CD14-positive monocyte (primary cell): ENCODE data around the gene TTC3. TPM values are rescaled to one million over a fixed set of nuclear protein-coding genes. Genes with fewer than 3 reads are reported as not detected.
"Not testable (repeated sequence)": the region's sequence is repeated elsewhere in the genome, so short reads cannot be mapped to it uniquely, and the experiment has no call there.

Source experiments
- DNase-seq, 3 donors: peaks; one replicate each; pipeline ENCODE4 v3.0.0-alpha.2; 2011 to 2022
- H2AFZ ChIP-seq: 2 replicates; pipeline ENCODE4 v1.6.0; 2012; ENCODE audit warnings: mild to moderate bottlenecking, low read depth, low read length, inconsistent platforms; ENCODE audit not compliant: insufficient read depth, poor library complexity, severe bottlenecking
- H3K27ac ChIP-seq, 2 donors: 1 replicate in 1 of 2; 2 replicates in 1 of 2; pipeline ENCODE4 v1.5.1; 2012 to 2013; ENCODE audit warnings: low read length in 2 of 2, control low read depth in 1 of 2, inconsistent platforms in 1 of 2, low read depth in 1 of 2, mild to moderate bottlenecking in 1 of 2
- H3K27me3 ChIP-seq, 2 donors: one replicate each; pipeline versions ENCODE4 v1.6.0 to v1.6.1; 2011 to 2013; ENCODE audit warnings: low read length in 2 of 2; ENCODE audit not compliant: control insufficient read depth in 2 of 2, insufficient read depth in 2 of 2
- H3K36me3 ChIP-seq, 2 donors: replicated peaks in 1 of 2; 1 replicate in 1 of 2; 2 replicates in 1 of 2; pipeline versions ENCODE4 v1.5.1 to v1.6.1; 2012 to 2013; ENCODE audit warnings: low read length in 2 of 2, control low read depth in 1 of 2, inconsistent platforms in 1 of 2, mild to moderate bottlenecking in 1 of 2; ENCODE audit not compliant: insufficient read depth in 2 of 2, control insufficient read depth in 1 of 2
- H3K4me1 ChIP-seq, 2 donors: 1 replicate in 1 of 2; 2 replicates in 1 of 2; pipeline versions ENCODE4 v1.5.1 to v1.6.1; 2012 to 2013; ENCODE audit warnings: low read length in 2 of 2, control low read depth in 1 of 2, inconsistent platforms in 1 of 2, mild to moderate bottlenecking in 1 of 2, moderate library complexity in 1 of 2; ENCODE audit not compliant: insufficient read depth in 2 of 2, control insufficient read depth in 1 of 2
- H3K4me2 ChIP-seq: replicated peaks from 2 replicates; pipeline ENCODE3; 2012; ENCODE audit warnings: low read length, moderate library complexity, mild to moderate bottlenecking; ENCODE audit not compliant: poor library complexity, severe bottlenecking; ENCODE audit errors: extremely low read depth
- H3K4me3 ChIP-seq, 3 experiments: fragments of 200-600 bp in 1 of 3; sonication (generic) in 1 of 3; replicated peaks in 1 of 3; 1 replicate in 2 of 3; 2 replicates in 1 of 3; pipeline ENCODE4 v1.5.1; 2011 to 2013; ENCODE audit warnings: low read length in 3 of 3, mild to moderate bottlenecking in 3 of 3, control low read depth in 2 of 3, low read depth in 2 of 3, inconsistent platforms in 1 of 3, moderate library complexity in 1 of 3
- H3K79me2 ChIP-seq: 2 replicates; pipeline ENCODE4 v1.6.0; 2012; ENCODE audit warnings: mild to moderate bottlenecking, control low read depth, inconsistent platforms, low read length, moderate library complexity; ENCODE audit not compliant: insufficient read depth
- H3K9ac ChIP-seq: 2 replicates; pipeline ENCODE4 v1.6.0; 2017; ENCODE audit warnings: low read length, mild to moderate bottlenecking; ENCODE audit not compliant: insufficient read depth, poor library complexity, severe bottlenecking
- H3K9me3 ChIP-seq, 2 donors: replicated peaks in 1 of 2; 1 replicate in 1 of 2; 2 replicates in 1 of 2; pipeline versions ENCODE4 v1.5.1 to v1.6.1; 2012 to 2013; ENCODE audit warnings: low read length in 2 of 2, control low read depth in 1 of 2; ENCODE audit not compliant: control insufficient read depth in 1 of 2, insufficient read depth in 1 of 2
- H4K20me1 ChIP-seq: 2 replicates; pipeline ENCODE4 v1.6.0; 2012; ENCODE audit warnings: mild to moderate bottlenecking, low read length, control low read depth, moderate library complexity; ENCODE audit not compliant: insufficient read depth
- H3K27ac Mint-ChIP-seq, 7 donors: one replicate each; pipeline ENCODE4 v1.8.0; 2020; ENCODE audit warnings: mild to moderate bottlenecking in 7 of 7, mixed read lengths in 7 of 7, moderate library complexity in 6 of 7, inconsistent platforms in 2 of 7
- H3K27me3 Mint-ChIP-seq, 3 donors: one replicate each; pipeline ENCODE4 v1.8.0; 2021 to 2022; ENCODE audit warnings: low read depth in 3 of 3, mild to moderate bottlenecking in 3 of 3, mixed read lengths in 3 of 3, moderate library complexity in 3 of 3, inconsistent platforms in 1 of 3
- H3K36me3 Mint-ChIP-seq, 2 donors: one replicate each; pipeline ENCODE4 v1.8.0; 2020; ENCODE audit warnings: mixed read lengths in 2 of 2, inconsistent platforms in 1 of 2, mild to moderate bottlenecking in 1 of 2
- H3K4me1 Mint-ChIP-seq: one replicate; pipeline ENCODE4 v1.8.0; 2020; ENCODE audit warnings: mild to moderate bottlenecking, mixed read lengths
- H3K4me3 Mint-ChIP-seq, 2 donors: one replicate each; pipeline ENCODE4 v1.8.0; 2020; ENCODE audit warnings: mild to moderate bottlenecking in 2 of 2, mixed read lengths in 2 of 2, moderate library complexity in 1 of 2
- H3K9me3 Mint-ChIP-seq, 7 donors: one replicate each; pipeline ENCODE4 v1.8.0; 2020 to 2022; ENCODE audit warnings: mixed read lengths in 7 of 7, mild to moderate bottlenecking in 6 of 7, moderate library complexity in 6 of 7, inconsistent platforms in 2 of 7
- CTCF ChIP-seq: fragments of 200-600 bp; IDR thresholded peaks from one replicate; pipeline ENCODE4 v1.8.0; 2022; ENCODE audit warnings: antibody characterized with exemption, mild to moderate bottlenecking
- WGBS: methylation state at CpG from one replicate; pipeline ENCODE4 v1.1.5; 2013; ENCODE audit warnings: missing lambda C conversion rate; ENCODE audit not compliant: insufficient coverage; 5-methylcytosine and 5-hydroxymethylcytosine counted together
- intact Hi-C, 2 donors: fragments of 100-400 bp; cut with micrococcal nuclease; formaldehyde crosslinking; loops; one replicate each; pipeline versions ENCODE4 v1.15.0 to v1.15.1; 2023
- polyA plus RNA-seq, 3 donors: library from polyadenylated mRNA; depleted of rRNA in 1 of 3; unstranded in 2 of 3; stranded (reverse) in 1 of 3; fragments of 300-500 nt in 2 of 3; fragments of >200 nt in 1 of 3; fragmentation: Illumina TruSeq in 2 of 3; gene quantifications; 1 replicate in 2 of 3; 2 replicates in 1 of 3; pipeline ENCODE4 v1.2.3, GENCODE V29; 2012 to 2021

The TTC3 gene
- polyA plus RNA-seq, 3 donors, result 9.6 to 35.4 (median 17.9) TPM

- peak overlapping the region in 1 of 7 donors; percentile 41 for H3K27ac Mint-ChIP-seq
- Histone ChIP-seq H3K4me1 (no peaks in the 10 kb centered on the region), H3K4me2 (no peak overlapping the region), H3K27ac (no peak overlapping the region), H3K79me2 (no peaks in the 10 kb centered on the region), H4K20me1 (no peaks in the 10 kb centered on the region), H3K27me3 (no peaks in the 10 kb centered on the region), H2AFZ (no peak overlapping the region), H3K4me3 (no peak overlapping the region), H3K36me3 (peaks cover 6 to 10% of the 10 kb centered on the region in 2 donors), H3K9me3 (peaks cover 8 to 18% of the 10 kb centered on the region in 2 donors), H3K9ac (no peak overlapping the region)
- no peak for TF ChIP-seq CTCF
- WGBS, result 92% methylated on average over 1 of the region's 2 CpGs
- intact Hi-C loops, result no loop called here
- peaks cover 23 to 42% (median 34%) of the 10 kb centered on the region in 7 donors for H3K9me3 Mint-ChIP-seq
- peaks cover 17 to 28% of the 10 kb centered on the region in 2 donors for H3K36me3 Mint-ChIP-seq
- no peaks in the 10 kb centered on the region for H3K4me1 Mint-ChIP-seq
- DNase-seq, result no peak
- no peak overlapping the region for H3K4me3 Mint-ChIP-seq
- H3K27me3 Mint-ChIP-seq, result peaks cover 0 to 1% (median 0%) of the 10 kb centered on the region in 3 donors
These were observed 33.9 kb downstream of the TTC3 start for GRCh38 chr21:37106998-37107397.

GRCh38 chr21:37111029-37111428 lies 38.0 kb downstream of the TTC3 start:
- H3K27ac Mint-ChIP-seq, H3K4me3 Mint-ChIP-seq, H2AFZ ChIP-seq, H3K4me1 ChIP-seq, H3K79me2 ChIP-seq, H3K27ac ChIP-seq, intact Hi-C loops, DNase-seq, H3K4me1 Mint-ChIP-seq, H3K27me3 Mint-ChIP-seq, H3K36me3 ChIP-seq, H3K27me3 ChIP-seq, H3K4me2 ChIP-seq, H3K4me3 ChIP-seq, H3K9ac ChIP-seq, H4K20me1 ChIP-seq: not testable (repeated sequence)
- Mint-ChIP-seq H3K36me3 (peaks cover 23 to 32% of the 10 kb centered on the region in 2 donors), H3K9me3 (peaks cover 23 to 48% (median 37%) of the 10 kb centered on the region in 7 donors)
- no CpG with 5 or more reads among the region's 6 CpGs for WGBS
- peaks cover 8 to 18% of the 10 kb centered on the region in 2 donors for H3K9me3 ChIP-seq

GRCh38 chr21:37114301-37114700 lies 41.2 kb downstream of the TTC3 start:
- intact Hi-C loops, H3K27me3 ChIP-seq, H4K20me1 ChIP-seq, H3K79me2 ChIP-seq, H3K4me2 ChIP-seq, H3K9ac ChIP-seq, H2AFZ ChIP-seq, H3K27me3 Mint-ChIP-seq, H3K4me3 ChIP-seq, H3K27ac ChIP-seq, H3K4me1 ChIP-seq, H3K4me3 Mint-ChIP-seq, H3K9me3 ChIP-seq, H3K4me1 Mint-ChIP-seq, H3K27ac Mint-ChIP-seq, H3K36me3 ChIP-seq, DNase-seq: not testable (repeated sequence)
- H3K9me3 Mint-ChIP-seq, result peaks cover 11 to 31% (median 19%) of the 10 kb centered on the region in 7 donors
- H3K36me3 Mint-ChIP-seq, result peaks cover 11 to 13% of the 10 kb centered on the region in 2 donors
- no CpG with 5 or more reads among the region's 3 CpGs for WGBS

GRCh38 chr21:37116459-37116858 lies 43.4 kb downstream of the TTC3 start:
- H3K36me3 Mint-ChIP-seq, result peaks cover 5 to 22% of the 10 kb centered on the region in 2 donors
- H3K4me3 ChIP-seq, H3K9ac ChIP-seq, H3K4me3 Mint-ChIP-seq, H3K4me1 ChIP-seq, H2AFZ ChIP-seq, H3K27ac Mint-ChIP-seq, H3K27me3 ChIP-seq, DNase-seq, intact Hi-C loops, H3K9me3 ChIP-seq, H4K20me1 ChIP-seq, H3K4me2 ChIP-seq, H3K79me2 ChIP-seq, H3K27me3 Mint-ChIP-seq, H3K4me1 Mint-ChIP-seq, H3K27ac ChIP-seq: not testable (repeated sequence)
- peaks cover under 1 to 13% (median 5%) of the 10 kb centered on the region in 7 donors for H3K9me3 Mint-ChIP-seq
- H3K36me3 ChIP-seq, result peaks cover 2 to 13% of the 10 kb centered on the region in 2 donors
- no CpG with 5 or more reads among the region's 2 CpGs for WGBS
